ENCODE measurements around the gene PCNX4. TPM values are rescaled to one million over a fixed set of nuclear protein-coding genes. Genes with fewer than 3 reads are reported as not detected.
A peak's percentile ranks its signal among the peaks of the same experiment; 100 is the strongest.

Gene PCNX4
- total RNA-seq, 1 experiment from 2014 or later = 64.0 TPM

DNA sequence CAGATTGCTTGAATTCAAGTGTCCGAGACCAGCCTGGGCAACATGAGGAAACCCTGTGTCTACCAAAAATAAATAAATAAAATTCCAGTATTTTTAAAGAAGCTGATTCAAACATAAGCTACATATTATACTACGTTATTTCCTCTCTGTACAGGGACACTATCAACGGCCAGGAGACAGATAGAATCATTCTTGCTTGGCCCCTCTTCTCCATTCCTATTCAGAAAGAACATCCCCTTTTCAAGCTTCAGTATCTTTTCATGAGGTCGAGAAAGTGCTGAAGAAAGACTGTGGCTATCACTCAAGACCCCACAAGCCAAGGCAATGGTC is 73.8 kb downstream of the PCNX4 start:
- H3K36me3 ChIP-seq (ENCODE audit: insufficient read depth, low read length, poor library complexity, severe bottlenecking) = no peaks in the 10 kb centered on the region
- POLR2A ChIA-PET (ENCODE audit: low non-redundant PET) = no interaction called here
- no TSS peak for BruUV-seq (replicated peaks)
- no peak for TF ChIP-seq EZH2 (IDR thresholded peaks at IDR 0.05; ENCODE audit: borderline replicate concordance, low read depth, low read length, poor library complexity, severe bottlenecking)
- TF ChIP-seq, protein P1, sequence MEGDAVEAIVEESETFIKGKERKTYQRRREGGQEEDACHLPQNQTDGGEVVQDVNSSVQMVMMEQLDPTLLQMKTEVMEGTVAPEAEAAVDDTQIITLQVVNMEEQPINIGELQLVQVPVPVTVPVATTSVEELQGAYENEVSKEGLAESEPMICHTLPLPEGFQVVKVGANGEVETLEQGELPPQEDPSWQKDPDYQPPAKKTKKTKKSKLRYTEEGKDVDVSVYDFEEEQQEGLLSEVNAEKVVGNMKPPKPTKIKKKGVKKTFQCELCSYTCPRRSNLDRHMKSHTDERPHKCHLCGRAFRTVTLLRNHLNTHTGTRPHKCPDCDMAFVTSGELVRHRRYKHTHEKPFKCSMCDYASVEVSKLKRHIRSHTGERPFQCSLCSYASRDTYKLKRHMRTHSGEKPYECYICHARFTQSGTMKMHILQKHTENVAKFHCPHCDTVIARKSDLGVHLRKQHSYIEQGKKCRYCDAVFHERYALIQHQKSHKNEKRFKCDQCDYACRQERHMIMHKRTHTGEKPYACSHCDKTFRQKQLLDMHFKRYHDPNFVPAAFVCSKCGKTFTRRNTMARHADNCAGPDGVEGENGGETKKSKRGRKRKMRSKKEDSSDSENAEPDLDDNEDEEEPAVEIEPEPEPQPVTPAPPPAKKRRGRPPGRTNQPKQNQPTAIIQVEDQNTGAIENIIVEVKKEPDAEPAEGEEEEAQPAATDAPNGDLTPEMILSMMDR (conservative IDR thresholded peaks at IDR 0.05; ENCODE audit: low read depth, low read length) = peak; percentile 53
- no peaks in the 10 kb centered on the region for H3K27me3 ChIP-seq (replicated peaks; ENCODE audit: insufficient read depth, low read depth, low read length, poor library complexity)
- DNase-seq (ENCODE audit: low spot score) = no peak
- CTCF ChIA-PET = interaction anchor here (0.9 kb wide), 1 partner anchor 101 kb away, joined by 3 read pairs; no protein-coding TSS in a partner anchor
- H3K9me3 ChIP-seq (ENCODE audit: low read depth, low read length, poor library complexity, severe bottlenecking) = no peaks in the 10 kb centered on the region
- no peak overlapping the region for H3K27ac ChIP-seq (ENCODE audit: low read depth, low read length, poor library complexity, severe bottlenecking)
- intact Hi-C loops (cut with micrococcal nuclease; ENCODE audit: unreplicated experiment) = loop anchor here (5.0 kb wide), 1 partner anchor 98 kb away; no protein-coding TSS in a partner anchor
- peak overlapping the region; percentile 79 for H3K4me3 ChIP-seq (ENCODE audit: low read depth, low read length, poor library complexity, severe bottlenecking)
- H3K4me1 ChIP-seq (ENCODE audit: insufficient read depth, low read length, poor library complexity, severe bottlenecking) = no peaks in the 10 kb centered on the region

DNA sequence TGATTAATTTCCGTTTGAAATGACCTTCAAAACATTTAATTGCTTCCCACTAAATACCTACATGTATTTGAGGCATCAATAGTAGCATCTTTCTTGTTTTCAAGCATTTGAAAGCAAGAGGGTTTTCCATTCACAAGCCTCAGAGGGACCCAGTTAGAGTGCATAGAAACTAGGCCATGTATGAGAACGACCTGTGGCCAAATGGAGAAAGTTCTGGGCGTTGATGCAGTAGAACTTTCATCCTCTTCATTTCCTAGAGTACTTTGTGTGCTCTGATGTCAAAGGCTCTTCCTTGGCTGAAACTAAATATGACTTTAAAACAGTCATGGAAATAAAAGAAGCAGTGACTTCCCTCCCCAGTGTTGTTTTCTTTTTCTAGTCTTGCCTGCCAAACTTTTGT is 74.4 kb downstream of the PCNX4 start:
- intact Hi-C loops (cut with micrococcal nuclease; ENCODE audit: unreplicated experiment) = loop anchor here (5.0 kb wide), 1 partner anchor 99 kb away; no protein-coding TSS in a partner anchor
- DNase-seq (ENCODE audit: low spot score) = no peak
- Histone ChIP-seq H3K27me3 (replicated peaks; ENCODE audit: insufficient read depth, low read depth, low read length, poor library complexity) (no peaks in the 10 kb centered on the region), H3K27ac (ENCODE audit: low read depth, low read length, poor library complexity, severe bottlenecking) (no peak overlapping the region), H3K36me3 (ENCODE audit: insufficient read depth, low read length, poor library complexity, severe bottlenecking) (no peaks in the 10 kb centered on the region), H3K9me3 (ENCODE audit: low read depth, low read length, poor library complexity, severe bottlenecking) (no peaks in the 10 kb centered on the region), H3K4me1 (ENCODE audit: insufficient read depth, low read length, poor library complexity, severe bottlenecking) (no peaks in the 10 kb centered on the region), H3K4me3 (ENCODE audit: low read depth, low read length, poor library complexity, severe bottlenecking) (no peak overlapping the region)
- BruUV-seq (replicated peaks) = no TSS peak
- ChIA-PET CTCF (no interaction called here), POLR2A (ENCODE audit: low non-redundant PET) (no interaction called here)
- TF ChIP-seq EZH2 (IDR thresholded peaks at IDR 0.05; ENCODE audit: borderline replicate concordance, low read depth, low read length, poor library complexity, severe bottlenecking) = no peak
- TF ChIP-seq, protein P1 (conservative IDR thresholded peaks at IDR 0.05; ENCODE audit: low read depth, low read length) = no peak

DNA sequence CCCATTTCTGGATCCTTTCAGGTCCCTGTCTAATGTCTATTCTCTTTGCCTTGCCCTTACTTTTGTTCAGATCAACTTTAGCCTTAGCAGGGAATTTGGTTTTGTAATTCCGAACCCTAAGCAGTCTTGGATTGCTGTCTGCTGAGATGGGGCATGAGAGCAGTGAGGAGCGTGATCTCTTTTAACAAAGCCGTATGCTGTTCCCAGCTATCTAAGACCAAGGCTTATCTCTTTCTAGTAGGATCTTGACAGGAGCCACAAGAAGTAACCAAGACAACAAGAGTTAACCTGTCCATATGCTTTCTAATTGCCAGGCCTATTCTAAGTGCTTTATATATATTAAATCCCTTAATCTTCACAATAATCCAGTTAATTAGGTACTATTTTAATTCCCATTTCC is 78.0 kb downstream of the PCNX4 start:
- no peak for DNase-seq (ENCODE audit: low spot score)
- H3K9me3 ChIP-seq (ENCODE audit: low read depth, low read length, poor library complexity, severe bottlenecking) = no peaks in the 10 kb centered on the region
- ChIA-PET CTCF (no interaction called here), POLR2A (ENCODE audit: low non-redundant PET) (no interaction called here)
- no TSS peak for BruUV-seq (replicated peaks)
- no peaks in the 10 kb centered on the region for H3K4me1 ChIP-seq (ENCODE audit: insufficient read depth, low read length, poor library complexity, severe bottlenecking)
- TF ChIP-seq, protein P1 (conservative IDR thresholded peaks at IDR 0.05; ENCODE audit: low read depth, low read length) = no peak
- TF ChIP-seq EZH2 (IDR thresholded peaks at IDR 0.05; ENCODE audit: borderline replicate concordance, low read depth, low read length, poor library complexity, severe bottlenecking) = no peak
- no peak overlapping the region for H3K27ac ChIP-seq (ENCODE audit: low read depth, low read length, poor library complexity, severe bottlenecking)
- H3K36me3 ChIP-seq (ENCODE audit: insufficient read depth, low read length, poor library complexity, severe bottlenecking) = no peaks in the 10 kb centered on the region
- no peaks in the 10 kb centered on the region for H3K27me3 ChIP-seq (replicated peaks; ENCODE audit: insufficient read depth, low read depth, low read length, poor library complexity)
- H3K4me3 ChIP-seq (ENCODE audit: low read depth, low read length, poor library complexity, severe bottlenecking) = no peak overlapping the region
- intact Hi-C loops (cut with micrococcal nuclease; ENCODE audit: unreplicated experiment) = loop anchor here (5.0 kb wide), 1 partner anchor 102 kb away; no protein-coding TSS in a partner anchor

Data from A673 (cell line).